Suprapubic skin (tissue), 4 donors: ENCODE results near the gene LTBP2. TPM values are rescaled to one million over a fixed set of nuclear protein-coding genes. Genes with fewer than 3 reads are reported as not detected.

Source experiments
- DNase-seq, 2 donors: peaks; one replicate each; pipeline ENCODE4 v3.0.0-alpha.2; 2019; ENCODE audit warnings: low spot score in 2 of 2
- H3K27ac ChIP-seq: fragments of 200-600 bp; sonication (generic); one replicate; pipeline ENCODE4 v1.5.1; 2019
- H3K27me3 ChIP-seq: fragments of 200-600 bp; sonication (generic); one replicate; pipeline ENCODE4 v1.5.1; 2019
- H3K36me3 ChIP-seq: fragments of 200-600 bp; sonication (generic); one replicate; pipeline ENCODE4 v1.5.1; 2019
- H3K4me1 ChIP-seq: fragments of 200-600 bp; sonication (generic); one replicate; pipeline ENCODE4 v1.5.1; 2019
- H3K4me3 ChIP-seq: fragments of 200-600 bp; sonication (generic); one replicate; pipeline ENCODE4 v1.5.1; 2019; ENCODE audit warnings: mild to moderate bottlenecking
- H3K9me3 ChIP-seq: fragments of 200-600 bp; sonication (generic); one replicate; pipeline ENCODE4 v1.5.1; 2019
- EP300 ChIP-seq: sonication (generic); formaldehyde crosslinking; IDR thresholded peaks from one replicate; pipeline ENCODE4 v1.6.1; 2017; ENCODE audit warnings: antibody characterized with exemption
- POLR2A ChIP-seq, 2 donors: fragments of 450-650 bp; IDR thresholded peaks; one replicate each; pipeline ENCODE4 v1.6.1; 2017; ENCODE audit warnings: antibody characterized with exemption in 2 of 2, mild to moderate bottlenecking in 2 of 2, moderate library complexity in 2 of 2
- POLR2AphosphoS5 ChIP-seq, 3 donors: sonication (generic); formaldehyde crosslinking; IDR thresholded peaks; one replicate each; pipeline ENCODE4 v1.6.1; 2017; ENCODE audit warnings: antibody characterized with exemption in 3 of 3
- WGBS: methylation state at CpG from one replicate; pipeline ENCODE4 v1.1.5; 2018; 5-methylcytosine and 5-hydroxymethylcytosine counted together
- total RNA-seq, 4 donors: library from RNA; depleted of rRNA; stranded (reverse); fragments of >200 nt; gene quantifications; one replicate each; pipeline ENCODE4 v1.1.0, GENCODE V29; 2016
- TF ChIP-seq, protein P1 (sequence below), 2 donors: fragments of 200-600 bp in 1 of 2; fragments of 450-650 bp in 1 of 2; sonication (generic) in 1 of 2; IDR thresholded peaks; one replicate each; pipeline ENCODE4 v1.5.1; 2016 to 2019; ENCODE audit warnings: antibody characterized with exemption in 2 of 2, mild to moderate bottlenecking in 1 of 2, moderate library complexity in 1 of 2

LTBP2 gene
- total RNA-seq, 4 donors from 2014 or later: 19.6 to 36.0 (median 26.2) TPM

DNA sequence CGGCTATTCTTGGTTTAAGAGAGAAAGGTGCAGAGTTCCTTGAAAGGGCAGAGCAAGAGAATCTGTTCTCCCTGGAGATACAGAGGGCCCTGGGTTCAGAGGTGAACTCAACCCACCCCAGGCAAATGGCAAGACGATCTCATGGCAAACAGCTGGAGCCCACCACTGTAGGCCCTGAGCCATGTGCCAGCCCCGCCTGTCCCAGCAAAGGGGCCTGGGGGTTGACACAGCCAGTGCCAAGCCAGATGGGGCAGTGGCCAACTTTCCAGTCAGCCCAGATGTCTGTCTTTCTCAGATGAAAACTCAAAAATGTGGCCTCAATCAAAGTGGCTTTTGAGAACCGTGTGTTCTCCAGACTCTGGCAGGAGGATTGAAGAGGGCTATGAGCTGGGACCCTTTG lies 66.7 kb downstream of the LTBP2 start:
- no peak for TF ChIP-seq POLR2AphosphoS5 (IDR thresholded peaks at IDR 0.05)
- H3K4me3 ChIP-seq: no peak overlapping the region
- no peak for DNase-seq
- H3K9me3 ChIP-seq: no peaks in the 10 kb centered on the region
- no peaks in the 10 kb centered on the region for H3K27me3 ChIP-seq
- H3K36me3 ChIP-seq: peaks cover 3% of the 10 kb centered on the region
- H3K4me1 ChIP-seq: peaks cover 22% of the 10 kb centered on the region
- H3K27ac ChIP-seq: no peak overlapping the region
- 75% methylated on average over 4 of the region's 4 CpGs for WGBS

DNA sequence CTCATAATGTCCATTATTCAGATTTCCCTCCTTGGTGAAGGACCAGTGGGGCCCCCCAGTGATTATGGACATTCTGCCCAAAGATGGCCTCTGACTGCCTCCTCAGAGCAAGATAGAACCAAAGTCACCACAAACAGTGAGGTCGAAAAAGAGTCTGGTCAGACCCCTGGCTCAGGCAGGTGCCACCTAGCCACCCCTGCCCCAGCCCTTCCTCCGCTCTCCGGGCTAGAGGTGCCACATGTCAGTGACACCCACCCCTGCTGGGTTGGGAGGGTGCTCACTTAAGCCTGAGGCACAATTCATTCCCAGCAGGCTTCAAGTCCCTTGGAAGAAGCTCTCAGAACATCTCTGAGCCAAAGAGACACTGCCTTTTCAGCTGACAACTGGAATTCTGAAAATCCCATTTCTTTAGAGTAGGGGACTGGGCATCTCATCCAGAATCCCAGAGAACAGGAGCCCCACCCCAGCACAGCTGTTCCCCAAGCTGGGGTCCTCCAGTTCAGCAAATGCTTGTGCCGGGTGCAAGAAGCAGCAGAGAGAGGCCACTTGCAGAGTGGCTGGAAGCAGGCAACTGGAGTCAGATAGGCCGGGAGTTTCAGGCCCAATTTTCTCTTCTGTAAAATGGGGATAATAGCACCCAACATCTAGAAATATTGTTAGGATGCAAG lies 68.1 kb downstream of the LTBP2 start:
- Histone ChIP-seq H3K9me3 (no peaks in the 10 kb centered on the region), H3K27me3 (no peaks in the 10 kb centered on the region), H3K27ac (no peak overlapping the region), H3K36me3 (peaks cover 9% of the 10 kb centered on the region), H3K4me1 (peaks cover 9% of the 10 kb centered on the region), H3K4me3 (no peak overlapping the region)
- DNase-seq: no peak
- WGBS: 87% methylated on average over 5 of the region's 5 CpGs
- TF ChIP-seq EP300: no peak
- TF ChIP-seq POLR2AphosphoS5 (IDR thresholded peaks at IDR 0.05): no peak
- TF ChIP-seq, protein P1, sequence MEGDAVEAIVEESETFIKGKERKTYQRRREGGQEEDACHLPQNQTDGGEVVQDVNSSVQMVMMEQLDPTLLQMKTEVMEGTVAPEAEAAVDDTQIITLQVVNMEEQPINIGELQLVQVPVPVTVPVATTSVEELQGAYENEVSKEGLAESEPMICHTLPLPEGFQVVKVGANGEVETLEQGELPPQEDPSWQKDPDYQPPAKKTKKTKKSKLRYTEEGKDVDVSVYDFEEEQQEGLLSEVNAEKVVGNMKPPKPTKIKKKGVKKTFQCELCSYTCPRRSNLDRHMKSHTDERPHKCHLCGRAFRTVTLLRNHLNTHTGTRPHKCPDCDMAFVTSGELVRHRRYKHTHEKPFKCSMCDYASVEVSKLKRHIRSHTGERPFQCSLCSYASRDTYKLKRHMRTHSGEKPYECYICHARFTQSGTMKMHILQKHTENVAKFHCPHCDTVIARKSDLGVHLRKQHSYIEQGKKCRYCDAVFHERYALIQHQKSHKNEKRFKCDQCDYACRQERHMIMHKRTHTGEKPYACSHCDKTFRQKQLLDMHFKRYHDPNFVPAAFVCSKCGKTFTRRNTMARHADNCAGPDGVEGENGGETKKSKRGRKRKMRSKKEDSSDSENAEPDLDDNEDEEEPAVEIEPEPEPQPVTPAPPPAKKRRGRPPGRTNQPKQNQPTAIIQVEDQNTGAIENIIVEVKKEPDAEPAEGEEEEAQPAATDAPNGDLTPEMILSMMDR (IDR thresholded peaks at IDR 0.05): no peak
- TF ChIP-seq POLR2A (IDR thresholded peaks at IDR 0.05): no peak

DNA sequence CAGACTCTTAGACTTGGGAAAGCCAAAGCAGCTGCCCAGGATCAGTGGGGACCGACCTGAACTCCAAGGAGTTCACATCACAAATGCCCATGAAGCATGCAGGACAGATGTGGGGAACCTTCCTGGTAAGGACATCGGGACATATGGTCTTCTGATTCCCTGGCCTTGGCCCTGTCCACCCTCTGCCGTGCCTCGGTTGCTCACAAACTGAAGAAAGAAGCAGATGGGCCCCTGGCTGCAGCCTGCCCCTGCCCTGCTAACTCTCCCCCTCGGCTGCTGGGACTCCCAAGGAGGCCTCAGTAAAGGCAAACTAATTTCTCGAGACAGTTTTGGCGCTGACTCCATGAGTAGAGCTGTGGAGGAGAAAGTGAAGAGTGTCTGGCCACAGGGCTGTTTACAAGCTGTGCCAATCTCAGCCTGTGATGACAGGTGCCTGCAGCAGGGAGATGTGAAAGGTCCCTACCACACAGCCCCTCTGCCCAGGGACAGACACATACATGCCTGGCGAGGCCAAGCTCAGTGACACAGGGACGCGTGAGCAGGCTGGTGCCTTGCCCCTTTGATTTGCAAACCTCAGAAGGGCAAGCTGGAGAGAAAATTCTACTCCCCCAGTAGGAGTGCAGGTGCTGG lies 69.9 kb downstream of the LTBP2 start:
- no peaks in the 10 kb centered on the region for H3K4me1 ChIP-seq
- H3K27ac ChIP-seq: no peak overlapping the region
- H3K36me3 ChIP-seq: peaks cover 9% of the 10 kb centered on the region
- WGBS: 84% methylated on average over 8 of the region's 10 CpGs
- no peaks in the 10 kb centered on the region for H3K9me3 ChIP-seq
- no peak for DNase-seq
- TF ChIP-seq POLR2AphosphoS5 (IDR thresholded peaks at IDR 0.05) (no peak), EP300 (no peak), POLR2A (IDR thresholded peaks at IDR 0.05) (no peak)
- TF ChIP-seq, protein P1 (IDR thresholded peaks at IDR 0.05): no peak
- H3K4me3 ChIP-seq: no peak overlapping the region
- no peaks in the 10 kb centered on the region for H3K27me3 ChIP-seq

DNA sequence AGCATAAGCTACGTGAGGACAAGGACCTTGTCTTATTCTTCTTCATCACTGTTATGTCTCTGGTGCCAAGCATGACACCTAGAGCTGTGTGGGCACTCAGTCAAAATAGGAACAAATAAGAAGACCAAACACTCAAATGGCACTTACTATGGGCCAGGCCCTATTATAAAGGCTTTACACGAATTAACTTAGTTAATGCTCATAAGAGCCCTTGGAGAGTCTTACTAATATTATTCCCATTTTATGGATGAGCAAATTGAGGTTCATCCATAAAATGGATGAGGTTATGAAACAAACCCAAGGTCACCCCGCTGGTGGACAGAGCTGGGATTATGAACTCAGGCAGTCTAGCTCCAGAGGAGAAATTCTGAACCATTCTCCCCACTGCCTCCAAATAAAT lies 70.8 kb downstream of the LTBP2 start:
- Histone ChIP-seq H3K4me1 (no peaks in the 10 kb centered on the region), H3K27me3 (no peaks in the 10 kb centered on the region), H3K9me3 (no peaks in the 10 kb centered on the region), H3K36me3 (peaks cover 9% of the 10 kb centered on the region), H3K27ac (no peak overlapping the region), H3K4me3 (no peak overlapping the region)
- TF ChIP-seq, protein P1 (IDR thresholded peaks at IDR 0.05): no peak
- TF ChIP-seq POLR2AphosphoS5 (IDR thresholded peaks at IDR 0.05) (no peak), POLR2A (IDR thresholded peaks at IDR 0.05) (no peak), EP300 (no peak)
- DNase-seq: no peak
- 96% methylated on average over 3 of the region's 3 CpGs for WGBS

DNA sequence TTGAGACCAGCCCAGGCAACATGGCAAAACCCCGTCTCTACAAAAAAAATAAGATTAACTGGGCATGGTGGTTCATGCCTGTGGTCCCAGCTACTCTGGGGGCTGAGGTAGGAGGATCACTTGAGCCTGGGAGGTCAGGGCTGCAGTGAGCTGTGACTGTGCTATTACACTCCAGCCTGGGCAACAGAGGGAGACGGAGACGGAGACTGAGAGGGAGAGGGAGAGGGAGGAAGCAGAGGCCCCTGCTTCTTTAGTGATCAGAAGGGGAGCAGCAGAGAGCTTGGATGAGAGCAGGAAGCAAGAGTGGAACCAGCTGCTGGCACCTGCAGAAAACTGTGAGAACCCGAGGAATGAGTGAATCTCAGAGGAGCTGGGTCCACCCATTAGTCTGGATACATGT lies 72.5 kb downstream of the LTBP2 start:
- Histone ChIP-seq H3K27me3 (no peaks in the 10 kb centered on the region), H3K9me3 (no peaks in the 10 kb centered on the region), H3K4me1 (no peaks in the 10 kb centered on the region), H3K36me3 (peaks cover 5% of the 10 kb centered on the region), H3K27ac (no peak overlapping the region), H3K4me3 (no peak overlapping the region)
- no peak for DNase-seq
- TF ChIP-seq POLR2A (IDR thresholded peaks at IDR 0.05) (no peak), POLR2AphosphoS5 (IDR thresholded peaks at IDR 0.05) (no peak)
- WGBS: 81% methylated on average over 4 of the region's 4 CpGs
